ENCODE results near the gene ISG15. TPM values are rescaled to one million over a fixed set of nuclear protein-coding genes. Genes with fewer than 3 reads are reported as not detected.

ISG15 gene
- total and polyA plus RNA-seq, 2 of the 13 experiments (the other 11 are each of a cell fraction or from before 2014, with no cell fraction given): 42.1 to 54.9 TPM

- TF ChIP-seq ZNF121 (CRISPR knock-in tag; IDR thresholded peaks at IDR 0.05) (no peak), ZNF337 (CRISPR knock-in tag; IDR thresholded peaks at IDR 0.05; ENCODE audit: borderline replicate concordance, low read depth) (no peak), KLF11 (CRISPR knock-in tag; IDR thresholded peaks at IDR 0.05) (0 out of 2 replicates have a peak, but pooled peaks have one; percentile 50), KMT2A (CRISPR knock-in tag; IDR thresholded peaks at IDR 0.05) (peak; percentile 90), XBP1 (CRISPR knock-in tag; IDR thresholded peaks at IDR 0.05) (no peak), NFYB (CRISPR knock-in tag; IDR thresholded peaks at IDR 0.05) (0 out of 2 replicates have a peak, but pooled peaks have one; percentile 33), SP5 (CRISPR knock-in tag; IDR thresholded peaks at IDR 0.05; ENCODE audit: borderline replicate concordance, low read depth) (peak; percentile 56), ZBTB26 (CRISPR knock-in tag; IDR thresholded peaks at IDR 0.05; ENCODE audit: borderline replicate concordance) (peak; percentile 46; the same call in 1 of the 2 replicates), KDM5A (IDR thresholded peaks at IDR 0.05; ENCODE audit: borderline replicate concordance, low read length) (no peak; the same call in 1 of the 2 replicates), KLF13 (CRISPR knock-in tag; IDR thresholded peaks at IDR 0.05) (0 out of 2 replicates have a peak, but pooled peaks have one; percentile 12), ZFP36L2 (CRISPR knock-in tag; IDR thresholded peaks at IDR 0.05) (no peak), ZFYVE20 (CRISPR knock-in tag; IDR thresholded peaks at IDR 0.05; ENCODE audit: borderline replicate concordance, low read depth) (no peak), ZSCAN21 (CRISPR knock-in tag; IDR thresholded peaks at IDR 0.05; ENCODE audit: borderline replicate concordance) (peak; percentile 67), HNRNPLL (IDR thresholded peaks at IDR 0.05; ENCODE audit: low read depth, low read length, poor library complexity, severe bottlenecking) (peak; percentile 45), THAP11 (CRISPR knock-in tag; IDR thresholded peaks at IDR 0.05) (peak; percentile 78), ZFP90 (CRISPR knock-in tag; IDR thresholded peaks at IDR 0.05; ENCODE audit: borderline replicate concordance) (0 out of 2 replicates have a peak, but pooled peaks have one; percentile 61), ASH2L (IDR thresholded peaks at IDR 0.05; ENCODE audit: insufficient read length, low read depth, low read length) (peak; percentile 46)
- TF ChIP-seq, protein P1, sequence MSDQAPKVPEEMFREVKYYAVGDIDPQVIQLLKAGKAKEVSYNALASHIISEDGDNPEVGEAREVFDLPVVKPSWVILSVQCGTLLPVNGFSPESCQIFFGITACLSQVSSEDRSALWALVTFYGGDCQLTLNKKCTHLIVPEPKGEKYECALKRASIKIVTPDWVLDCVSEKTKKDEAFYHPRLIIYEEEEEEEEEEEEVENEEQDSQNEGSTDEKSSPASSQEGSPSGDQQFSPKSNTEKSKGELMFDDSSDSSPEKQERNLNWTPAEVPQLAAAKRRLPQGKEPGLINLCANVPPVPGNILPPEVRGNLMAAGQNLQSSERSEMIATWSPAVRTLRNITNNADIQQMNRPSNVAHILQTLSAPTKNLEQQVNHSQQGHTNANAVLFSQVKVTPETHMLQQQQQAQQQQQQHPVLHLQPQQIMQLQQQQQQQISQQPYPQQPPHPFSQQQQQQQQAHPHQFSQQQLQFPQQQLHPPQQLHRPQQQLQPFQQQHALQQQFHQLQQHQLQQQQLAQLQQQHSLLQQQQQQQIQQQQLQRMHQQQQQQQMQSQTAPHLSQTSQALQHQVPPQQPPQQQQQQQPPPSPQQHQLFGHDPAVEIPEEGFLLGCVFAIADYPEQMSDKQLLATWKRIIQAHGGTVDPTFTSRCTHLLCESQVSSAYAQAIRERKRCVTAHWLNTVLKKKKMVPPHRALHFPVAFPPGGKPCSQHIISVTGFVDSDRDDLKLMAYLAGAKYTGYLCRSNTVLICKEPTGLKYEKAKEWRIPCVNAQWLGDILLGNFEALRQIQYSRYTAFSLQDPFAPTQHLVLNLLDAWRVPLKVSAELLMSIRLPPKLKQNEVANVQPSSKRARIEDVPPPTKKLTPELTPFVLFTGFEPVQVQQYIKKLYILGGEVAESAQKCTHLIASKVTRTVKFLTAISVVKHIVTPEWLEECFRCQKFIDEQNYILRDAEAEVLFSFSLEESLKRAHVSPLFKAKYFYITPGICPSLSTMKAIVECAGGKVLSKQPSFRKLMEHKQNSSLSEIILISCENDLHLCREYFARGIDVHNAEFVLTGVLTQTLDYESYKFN (CRISPR knock-in tag; conservative IDR thresholded peaks at IDR 0.05): peak; percentile 25; the same call in 1 of the 2 replicates
- TF ChIP-seq, protein P2, sequence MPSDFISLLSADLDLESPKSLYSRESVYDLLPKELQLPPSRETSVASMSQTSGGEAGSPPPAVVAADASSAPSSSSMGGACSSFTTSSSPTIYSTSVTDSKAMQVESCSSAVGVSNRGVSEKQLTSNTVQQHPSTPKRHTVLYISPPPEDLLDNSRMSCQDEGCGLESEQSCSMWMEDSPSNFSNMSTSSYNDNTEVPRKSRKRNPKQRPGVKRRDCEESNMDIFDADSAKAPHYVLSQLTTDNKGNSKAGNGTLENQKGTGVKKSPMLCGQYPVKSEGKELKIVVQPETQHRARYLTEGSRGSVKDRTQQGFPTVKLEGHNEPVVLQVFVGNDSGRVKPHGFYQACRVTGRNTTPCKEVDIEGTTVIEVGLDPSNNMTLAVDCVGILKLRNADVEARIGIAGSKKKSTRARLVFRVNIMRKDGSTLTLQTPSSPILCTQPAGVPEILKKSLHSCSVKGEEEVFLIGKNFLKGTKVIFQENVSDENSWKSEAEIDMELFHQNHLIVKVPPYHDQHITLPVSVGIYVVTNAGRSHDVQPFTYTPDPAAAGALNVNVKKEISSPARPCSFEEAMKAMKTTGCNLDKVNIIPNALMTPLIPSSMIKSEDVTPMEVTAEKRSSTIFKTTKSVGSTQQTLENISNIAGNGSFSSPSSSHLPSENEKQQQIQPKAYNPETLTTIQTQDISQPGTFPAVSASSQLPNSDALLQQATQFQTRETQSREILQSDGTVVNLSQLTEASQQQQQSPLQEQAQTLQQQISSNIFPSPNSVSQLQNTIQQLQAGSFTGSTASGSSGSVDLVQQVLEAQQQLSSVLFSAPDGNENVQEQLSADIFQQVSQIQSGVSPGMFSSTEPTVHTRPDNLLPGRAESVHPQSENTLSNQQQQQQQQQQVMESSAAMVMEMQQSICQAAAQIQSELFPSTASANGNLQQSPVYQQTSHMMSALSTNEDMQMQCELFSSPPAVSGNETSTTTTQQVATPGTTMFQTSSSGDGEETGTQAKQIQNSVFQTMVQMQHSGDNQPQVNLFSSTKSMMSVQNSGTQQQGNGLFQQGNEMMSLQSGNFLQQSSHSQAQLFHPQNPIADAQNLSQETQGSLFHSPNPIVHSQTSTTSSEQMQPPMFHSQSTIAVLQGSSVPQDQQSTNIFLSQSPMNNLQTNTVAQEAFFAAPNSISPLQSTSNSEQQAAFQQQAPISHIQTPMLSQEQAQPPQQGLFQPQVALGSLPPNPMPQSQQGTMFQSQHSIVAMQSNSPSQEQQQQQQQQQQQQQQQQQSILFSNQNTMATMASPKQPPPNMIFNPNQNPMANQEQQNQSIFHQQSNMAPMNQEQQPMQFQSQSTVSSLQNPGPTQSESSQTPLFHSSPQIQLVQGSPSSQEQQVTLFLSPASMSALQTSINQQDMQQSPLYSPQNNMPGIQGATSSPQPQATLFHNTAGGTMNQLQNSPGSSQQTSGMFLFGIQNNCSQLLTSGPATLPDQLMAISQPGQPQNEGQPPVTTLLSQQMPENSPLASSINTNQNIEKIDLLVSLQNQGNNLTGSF (CRISPR knock-in tag; IDR thresholded peaks at IDR 0.05): no peak
Measured at GRCh38 chr1:1013105-1013921, at the start of gene ISG15 (continued).

Measured in HepG2 (cell line).